ENCODE results near the gene CHN2.

The CHN2 gene

DNA sequence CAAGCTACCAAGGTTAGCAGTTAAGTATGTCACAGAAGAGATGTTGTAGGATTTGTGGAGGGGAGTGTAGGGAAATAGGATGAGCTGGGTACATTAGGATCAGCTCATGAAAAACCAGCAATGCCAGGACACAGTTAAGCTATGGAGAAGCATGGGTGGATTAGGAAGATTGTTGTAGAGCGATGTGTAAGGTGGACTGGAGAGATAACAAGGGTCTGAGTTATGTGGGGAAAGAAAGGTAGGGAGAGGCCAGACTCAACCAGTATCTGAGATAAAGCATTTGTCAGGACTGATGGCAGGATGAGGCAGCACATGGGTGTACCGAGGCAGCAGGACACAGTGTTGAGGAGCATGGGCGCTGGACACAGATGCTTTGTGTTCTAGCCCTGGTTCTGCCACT is 283.7 kb downstream of the CHN2 start:
- TF ChIP-seq ZFX (IDR thresholded peaks at IDR 0.05; ENCODE audit: borderline replicate concordance) = no peak
- TF ChIP-seq CTCF (IDR thresholded peaks at IDR 0.05) = no peak
- no peak overlapping the region for H3K27ac ChIP-seq

GRCh38 chr7:29478687-29479240 is 284.2 kb downstream of the CHN2 start:
- TF ChIP-seq ZFX (IDR thresholded peaks at IDR 0.05; ENCODE audit: borderline replicate concordance) = no peak
- TF ChIP-seq CTCF (IDR thresholded peaks at IDR 0.05) = no peak
- no peak overlapping the region for H3K27ac ChIP-seq

GRCh38 chr7:29479301-29480200 is 285.0 kb downstream of the CHN2 start:
- H3K27ac ChIP-seq = no peak overlapping the region
- TF ChIP-seq CTCF (IDR thresholded peaks at IDR 0.05) (no peak), ZFX (IDR thresholded peaks at IDR 0.05; ENCODE audit: borderline replicate concordance) (no peak)

DNA sequence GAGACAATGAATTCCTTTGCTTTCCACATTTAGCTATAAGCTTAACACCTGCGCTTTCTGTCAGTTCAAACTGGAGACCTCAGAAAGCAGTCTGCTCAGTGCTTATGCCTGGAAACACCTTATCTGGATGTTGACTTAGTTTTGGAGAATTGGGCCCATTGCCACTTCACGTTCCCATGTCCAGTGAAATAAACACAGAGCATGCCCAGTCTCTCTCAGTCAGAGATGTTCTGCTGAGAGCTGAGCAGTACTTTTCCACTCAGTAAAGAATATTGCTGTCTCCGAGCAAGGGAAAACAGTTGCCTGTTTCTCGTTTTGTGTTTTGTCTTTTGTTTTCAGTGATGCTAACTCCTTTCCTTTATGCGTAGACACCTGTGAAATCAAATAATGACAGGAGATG is 285.9 kb downstream of the CHN2 start:
- TF ChIP-seq CTCF (IDR thresholded peaks at IDR 0.05) (no peak), ZFX (IDR thresholded peaks at IDR 0.05; ENCODE audit: borderline replicate concordance) (no peak)
- H3K27ac ChIP-seq = no peak overlapping the region

DNA sequence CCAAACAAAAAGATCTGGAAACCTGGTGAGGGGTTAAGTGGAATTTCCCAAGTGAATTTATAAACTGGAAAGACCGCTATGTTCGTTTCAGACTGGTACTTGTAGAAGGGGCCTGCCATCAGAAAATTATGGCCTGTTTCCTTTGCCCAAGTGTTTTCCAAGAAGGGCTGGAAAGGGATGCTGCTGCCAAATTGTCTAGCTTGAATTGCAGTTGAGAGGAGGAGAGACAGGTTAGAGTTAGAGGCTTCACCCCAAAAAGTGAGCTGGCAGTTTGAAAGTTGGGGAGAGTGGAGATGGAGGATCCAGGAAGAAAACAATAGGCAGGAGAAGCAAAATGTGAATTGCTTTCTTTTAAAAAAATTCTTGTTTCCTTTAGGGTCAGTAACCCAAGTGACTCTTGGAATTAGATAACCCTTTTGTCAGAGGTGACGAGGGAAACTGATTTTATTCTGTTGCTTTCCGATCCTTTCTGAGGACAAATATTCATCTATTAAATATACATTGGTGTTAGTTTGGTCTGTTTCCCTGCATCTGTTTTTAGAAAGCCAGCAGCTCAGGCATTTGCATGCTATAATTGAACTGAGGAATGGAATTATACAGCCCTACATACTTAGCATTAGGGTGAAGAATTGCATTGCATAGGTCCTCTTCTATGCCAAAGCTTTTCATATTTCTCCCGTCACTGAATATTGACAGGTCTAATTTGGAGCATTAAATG is 286.5 kb downstream of the CHN2 start:
- TF ChIP-seq CTCF (IDR thresholded peaks at IDR 0.05) (no peak), ZFX (IDR thresholded peaks at IDR 0.05; ENCODE audit: borderline replicate concordance) (no peak)
- no peak overlapping the region for H3K27ac ChIP-seq

GRCh38 chr7:29482056-29482455 is 287.5 kb downstream of the CHN2 start:
- TF ChIP-seq CTCF (IDR thresholded peaks at IDR 0.05) (no peak), ZFX (IDR thresholded peaks at IDR 0.05; ENCODE audit: borderline replicate concordance) (no peak)
- no peak overlapping the region for H3K27ac ChIP-seq

All from 22Rv1 (cell line).